GM23338 (cell line): Measurements from ENCODE around the gene ATP6V0A4.

Experiments
- CREB1 ChIP-seq: fragments of 250-450 bp; sonication (Bioruptor Pico); IDR thresholded peaks from 2 replicates; pipeline ENCODE4 v1.5.0; 2020; ENCODE audit warnings: low read depth, mild to moderate bottlenecking, moderate library complexity
- EZH2 ChIP-seq: fragments of 200-600 bp; sonication (generic); IDR thresholded peaks from one replicate; pipeline ENCODE4 v1.8.0; 2017; ENCODE audit warnings: antibody characterized with exemption, mild to moderate bottlenecking, low read depth; ENCODE audit not compliant: unreplicated experiment
- EZH2phosphoT487 ChIP-seq: fragments of 200-600 bp; sonication (generic); IDR thresholded peaks from one replicate; pipeline ENCODE4 v1.8.1; 2018; ENCODE audit warnings: antibody characterized with exemption; ENCODE audit not compliant: unreplicated experiment
- JUNB ChIP-seq: IDR thresholded peaks from one replicate; pipeline ENCODE4 v1.6.1; 2016; ENCODE audit warnings: antibody characterized with exemption; ENCODE audit not compliant: unreplicated experiment
- POLR2AphosphoS5 ChIP-seq: IDR thresholded peaks from 2 replicates; pipeline ENCODE4 v1.6.1; 2016; ENCODE audit warnings: antibody characterized with exemption, low read depth
- ZNF114 ChIP-seq: fragments of 250-450 bp; sonication (Bioruptor Pico); IDR thresholded peaks from 2 replicates; pipeline ENCODE4 v1.5.0; 2020; ENCODE audit warnings: mild to moderate bottlenecking, moderate library complexity
- ZNF331 ChIP-seq: fragments of 250-450 bp; sonication (Bioruptor Pico); IDR thresholded peaks from 2 replicates; pipeline ENCODE4 v1.5.0; 2020; ENCODE audit warnings: low read depth, mild to moderate bottlenecking, moderate library complexity
- TF ChIP-seq, protein P1 (sequence below), 2 experiments: fragments of 200-600 bp in 1 of 2; sonication (generic) in 1 of 2; conservative IDR thresholded peaks; 2 replicates each; pipeline versions ENCODE4 v1.5.1 to v1.6.1; 2016 to 2017; ENCODE audit warnings: antibody characterized with exemption in 2 of 2, low read depth in 2 of 2, mild to moderate bottlenecking in 2 of 2, moderate library complexity in 1 of 2

DNA sequence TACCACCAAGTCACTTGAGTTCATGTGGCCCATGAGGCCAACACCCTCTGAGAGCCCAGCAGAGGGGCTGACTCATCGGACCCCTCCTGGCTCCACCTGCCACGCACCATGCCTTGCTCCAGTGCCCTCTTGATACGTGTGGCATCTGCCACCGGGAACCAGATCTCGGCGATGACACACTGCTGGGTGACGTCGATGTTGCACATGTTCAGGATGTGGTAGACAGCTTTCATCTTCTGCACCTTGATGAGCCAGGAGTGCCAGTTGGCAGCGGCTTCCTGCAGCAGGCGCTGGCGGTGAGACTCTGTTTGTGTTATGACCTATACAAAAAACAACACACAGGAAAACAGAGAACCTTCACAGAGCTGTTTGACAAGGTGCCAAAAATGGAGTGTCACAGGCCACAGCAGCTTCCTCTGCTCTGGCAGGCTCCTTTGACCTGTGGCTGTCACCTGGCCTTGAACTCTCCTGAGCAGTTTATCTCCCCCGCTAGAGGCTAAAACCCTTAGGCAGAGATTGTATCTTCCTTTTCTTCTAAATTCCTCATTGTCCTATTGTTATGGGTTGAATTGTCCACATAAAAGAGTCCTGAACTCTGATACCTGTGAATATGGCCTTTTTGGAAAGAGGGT lies 45.4 kb downstream of the ATP6V0A4 start:
- TF ChIP-seq EZH2 (no peak), POLR2AphosphoS5 (no peak), EZH2phosphoT487 (no peak), ZNF114 (CRISPR knock-in tag) (no peak), ZNF331 (no peak), JUNB (no peak), CREB1 (CRISPR knock-in tag) (no peak)
- TF ChIP-seq, protein P1, sequence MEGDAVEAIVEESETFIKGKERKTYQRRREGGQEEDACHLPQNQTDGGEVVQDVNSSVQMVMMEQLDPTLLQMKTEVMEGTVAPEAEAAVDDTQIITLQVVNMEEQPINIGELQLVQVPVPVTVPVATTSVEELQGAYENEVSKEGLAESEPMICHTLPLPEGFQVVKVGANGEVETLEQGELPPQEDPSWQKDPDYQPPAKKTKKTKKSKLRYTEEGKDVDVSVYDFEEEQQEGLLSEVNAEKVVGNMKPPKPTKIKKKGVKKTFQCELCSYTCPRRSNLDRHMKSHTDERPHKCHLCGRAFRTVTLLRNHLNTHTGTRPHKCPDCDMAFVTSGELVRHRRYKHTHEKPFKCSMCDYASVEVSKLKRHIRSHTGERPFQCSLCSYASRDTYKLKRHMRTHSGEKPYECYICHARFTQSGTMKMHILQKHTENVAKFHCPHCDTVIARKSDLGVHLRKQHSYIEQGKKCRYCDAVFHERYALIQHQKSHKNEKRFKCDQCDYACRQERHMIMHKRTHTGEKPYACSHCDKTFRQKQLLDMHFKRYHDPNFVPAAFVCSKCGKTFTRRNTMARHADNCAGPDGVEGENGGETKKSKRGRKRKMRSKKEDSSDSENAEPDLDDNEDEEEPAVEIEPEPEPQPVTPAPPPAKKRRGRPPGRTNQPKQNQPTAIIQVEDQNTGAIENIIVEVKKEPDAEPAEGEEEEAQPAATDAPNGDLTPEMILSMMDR (conservative IDR thresholded peaks at IDR 0.05; ENCODE audit: low read depth in 2 of 2), result no peak
